ENCODE data around the gene CSRP1.

CSRP1 gene

GRCh38 chr1:201454608-201455007 is 52.3 kb downstream of the CSRP1 start:
- DNase-seq (ENCODE audit: low read depth), result no peak

GRCh38 chr1:201452866-201453265 is 54.1 kb downstream of the CSRP1 start:
- DNase-seq (ENCODE audit: low read depth), result no peak

DNA sequence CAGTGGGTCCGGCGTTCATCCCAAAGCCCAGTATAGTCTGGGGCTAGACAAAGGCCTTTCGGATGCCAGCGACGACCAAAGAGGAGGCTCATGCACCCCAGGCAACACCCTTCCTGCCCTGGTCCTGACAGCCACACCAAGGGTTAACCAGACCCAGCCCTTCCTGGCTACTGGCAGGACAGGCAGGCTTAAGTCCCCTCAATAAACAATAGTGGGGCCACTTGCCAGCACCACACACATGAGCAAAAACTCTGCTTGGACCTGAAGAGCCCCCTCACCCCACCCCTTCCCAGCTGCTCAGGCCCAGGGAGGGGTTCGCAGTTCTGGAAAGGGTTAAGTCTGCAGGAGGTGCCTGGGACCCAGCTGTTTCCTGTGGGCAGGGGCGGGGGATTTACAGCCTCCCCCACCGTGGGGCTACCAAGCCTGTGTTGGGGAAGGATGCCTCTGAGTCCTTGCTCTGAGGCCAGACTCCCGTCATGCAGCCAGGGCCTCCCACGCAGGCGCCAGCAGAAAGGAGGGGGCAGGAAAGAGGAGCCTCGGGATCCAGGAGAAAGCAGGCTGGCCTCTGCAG is 56.1 kb downstream of the CSRP1 start:
- no peak for DNase-seq (ENCODE audit: low read depth)

GRCh38 chr1:201448990-201449389 is 57.9 kb downstream of the CSRP1 start:
- DNase-seq (ENCODE audit: low read depth), result no peak

DNA sequence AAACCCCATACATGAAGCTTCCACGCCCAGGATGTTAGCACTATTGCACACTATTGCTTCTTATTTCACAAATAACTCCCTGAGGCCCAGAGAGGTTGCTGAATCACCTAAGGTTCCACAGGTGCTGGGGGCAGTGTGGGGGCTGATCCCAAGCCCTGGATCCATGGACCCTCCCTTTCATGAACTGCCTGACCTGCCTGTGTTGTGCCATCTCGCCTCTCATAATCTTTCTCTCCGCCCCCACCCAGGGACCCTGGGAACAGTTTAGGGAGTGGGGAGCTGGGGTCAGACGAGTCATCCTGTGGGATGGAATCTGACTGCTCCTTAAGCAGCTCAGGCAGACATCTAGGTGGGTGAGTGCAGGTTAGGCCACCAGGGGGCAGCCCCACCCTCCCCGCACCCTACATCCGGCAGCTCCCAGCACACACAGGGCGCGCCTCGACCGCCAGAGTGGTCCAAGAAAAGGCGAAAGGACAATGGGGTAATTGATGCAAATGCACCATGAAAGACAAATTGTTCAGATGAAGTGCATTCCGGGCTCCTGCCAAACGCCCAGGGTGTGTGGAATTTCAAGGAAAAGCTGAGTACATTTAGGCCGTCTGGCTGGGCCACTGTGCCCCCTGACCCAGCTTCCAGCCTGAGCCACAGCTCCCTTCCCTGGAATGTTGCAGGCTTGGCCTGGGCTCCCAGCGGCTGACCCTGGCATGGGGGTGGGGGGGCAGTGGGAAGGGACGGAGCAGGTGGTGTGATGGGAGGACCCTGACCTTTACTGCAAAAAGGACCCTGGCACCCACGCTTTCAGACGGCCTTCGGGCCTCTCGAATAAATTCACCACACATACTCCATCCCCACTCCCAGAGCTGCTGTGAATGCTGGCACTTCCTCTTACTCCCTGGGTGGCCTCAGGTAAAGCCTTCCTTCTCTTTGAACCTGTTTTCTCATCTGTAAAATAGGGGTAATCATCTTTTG is 58.7 kb downstream of the CSRP1 start:
- DNase-seq (ENCODE audit: low read depth), result peak; percentile 21

DNA sequence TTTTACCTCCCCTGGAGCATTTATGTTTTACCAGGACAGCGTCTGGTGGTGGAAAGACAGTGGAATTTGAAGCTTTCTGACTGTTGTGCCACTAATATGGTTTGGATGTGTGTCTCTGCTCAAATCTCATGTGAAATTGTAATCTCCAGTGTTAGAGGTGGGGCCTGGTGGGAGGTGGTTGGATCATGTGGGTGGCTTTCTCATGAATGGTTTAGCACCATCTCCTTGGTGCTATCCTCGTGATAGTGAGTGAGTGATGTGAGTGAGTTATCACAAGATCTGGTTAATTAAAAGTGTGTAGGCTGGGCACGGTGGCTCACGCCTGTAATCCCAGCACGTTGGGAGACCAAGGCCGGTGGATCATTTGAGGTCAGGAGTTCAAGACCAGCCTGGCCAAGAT is 61.6 kb downstream of the CSRP1 start:
- DNase-seq (ENCODE audit: low read depth), result no peak

GRCh38 chr1:201444792-201445191 is 62.1 kb downstream of the CSRP1 start:
- no peak for DNase-seq (ENCODE audit: low read depth)

DNA sequence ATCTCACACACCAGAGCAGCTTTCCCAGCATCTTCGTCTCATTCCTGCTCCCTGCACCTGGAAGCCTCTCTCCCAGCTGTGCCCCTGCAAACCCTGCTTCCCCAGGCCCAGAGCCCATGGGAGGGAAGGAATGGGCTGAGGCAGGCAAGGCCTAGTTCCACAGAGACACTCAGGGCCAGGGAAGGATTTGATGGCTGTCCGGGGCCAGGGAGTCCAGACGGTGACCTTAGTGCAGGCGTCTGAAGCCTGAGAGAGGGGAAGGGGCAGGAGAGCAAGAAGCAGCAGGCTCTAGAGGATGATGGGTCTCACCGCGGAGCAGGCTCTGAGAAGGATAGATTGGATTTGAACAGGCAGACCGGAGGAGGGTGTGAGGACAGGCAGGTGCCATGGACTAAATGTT is 63.2 kb downstream of the CSRP1 start:
- DNase-seq (ENCODE audit: low read depth), result no peak

- no peak for DNase-seq (ENCODE audit: low read depth)
These were observed 70.0 kb downstream of the CSRP1 start for GRCh38 chr1:201436969-201437368.

DNA sequence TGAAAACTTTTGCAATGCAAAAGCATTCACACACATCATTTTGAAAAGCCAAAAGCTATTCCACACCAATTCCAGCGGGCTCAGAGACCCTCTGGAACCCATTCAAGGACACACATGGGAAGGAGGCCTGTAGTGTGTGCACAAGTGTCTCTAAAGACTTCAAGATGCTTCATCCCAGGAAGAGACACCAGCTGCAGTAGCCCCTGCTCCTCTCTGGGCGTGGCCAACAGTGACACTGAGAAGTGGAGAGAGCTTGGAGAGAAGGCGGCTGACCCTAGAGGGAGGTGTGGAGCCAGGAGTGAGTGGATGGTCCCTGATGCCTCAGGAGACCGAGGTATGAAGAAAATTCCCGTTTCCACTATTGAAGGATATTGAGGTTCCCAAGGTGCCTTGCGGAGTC is 70.5 kb downstream of the CSRP1 start:
- no peak for DNase-seq (ENCODE audit: low read depth)

- DNase-seq (ENCODE audit: low read depth), result no peak
These were observed 72.7 kb downstream of the CSRP1 start for GRCh38 chr1:201434266-201434665.

GRCh38 chr1:201433609-201434008 is 73.3 kb downstream of the CSRP1 start:
- DNase-seq (ENCODE audit: low read depth), result no peak

All from stimulated activated CD8-positive, alpha-beta memory T cell treated with anti-CD3 and anti-CD28 coated beads, Interleukin-12 subunit alpha, Interleukin-12 subunit beta, amount 100 ng/mL, for 4 hours (primary cell).